ENCODE measurements around the gene LSM3. TPM values are rescaled to one million over a fixed set of nuclear protein-coding genes. Genes with fewer than 3 reads are reported as not detected.

Gene LSM3
- total RNA-seq, 1 donor from 2014 or later = 8.6 TPM

GRCh38 chr3:14188041-14188754 is 9.6 kb downstream of the LSM3 start:
- DNase-seq (ENCODE audit: extremely low read depth, low read depth, low spot score) = no peak

GRCh38 chr3:14194865-14195264 is 16.2 kb downstream of the LSM3 start:
- DNase-seq (ENCODE audit: extremely low read depth, low read depth, low spot score) = no peak

GRCh38 chr3:14199641-14200040 is 21.0 kb downstream of the LSM3 start:
- no peak for DNase-seq (ENCODE audit: extremely low read depth, low read depth, low spot score)

GRCh38 chr3:14200276-14200675 is 21.7 kb downstream of the LSM3 start:
- no peak for DNase-seq (ENCODE audit: extremely low read depth, low read depth, low spot score)

GRCh38 chr3:14200841-14201240 is 22.2 kb downstream of the LSM3 start:
- no peak for DNase-seq (ENCODE audit: extremely low read depth, low read depth, low spot score)

- DNase-seq (ENCODE audit: extremely low read depth, low read depth, low spot score) = no peak
Measured at GRCh38 chr3:14201940-14202684, 23.5 kb downstream of the LSM3 start.

GRCh38 chr3:14202874-14203520 is 24.4 kb downstream of the LSM3 start:
- DNase-seq (ENCODE audit: extremely low read depth, low read depth, low spot score) = no peak

GRCh38 chr3:14203521-14204079 is 25.0 kb downstream of the LSM3 start:
- DNase-seq (ENCODE audit: extremely low read depth, low read depth, low spot score) = no peak

- no peak for DNase-seq (ENCODE audit: extremely low read depth, low read depth, low spot score)
Measured at GRCh38 chr3:14204515-14205284, 26.1 kb downstream of the LSM3 start.

- no peak for DNase-seq (ENCODE audit: extremely low read depth, low read depth, low spot score)
Measured at GRCh38 chr3:14206548-14207177, 28.0 kb downstream of the LSM3 start.

- no peak for DNase-seq (ENCODE audit: extremely low read depth, low read depth, low spot score)
Measured at GRCh38 chr3:14208168-14208567, 29.6 kb downstream of the LSM3 start.

GRCh38 chr3:14208977-14209394 is 30.4 kb downstream of the LSM3 start:
- no peak for DNase-seq (ENCODE audit: extremely low read depth, low read depth, low spot score)

GRCh38 chr3:14209581-14210289 is 31.1 kb downstream of the LSM3 start:
- DNase-seq (ENCODE audit: extremely low read depth, low read depth, low spot score) = no peak

GRCh38 chr3:14210290-14210688 is 31.7 kb downstream of the LSM3 start:
- DNase-seq (ENCODE audit: extremely low read depth, low read depth, low spot score) = no peak

- no peak for DNase-seq (ENCODE audit: extremely low read depth, low read depth, low spot score)
Measured at GRCh38 chr3:14210843-14211594, 32.4 kb downstream of the LSM3 start.

- no peak for DNase-seq (ENCODE audit: extremely low read depth, low read depth, low spot score)
Measured at GRCh38 chr3:14211621-14212020, 33.0 kb downstream of the LSM3 start.

GRCh38 chr3:14212032-14212431 is 33.4 kb downstream of the LSM3 start:
- no peak for DNase-seq (ENCODE audit: extremely low read depth, low read depth, low spot score)

- no peak for DNase-seq (ENCODE audit: extremely low read depth, low read depth, low spot score)
Measured at GRCh38 chr3:14213066-14213774, 34.6 kb downstream of the LSM3 start.

All from glomerular endothelial cell (primary cell).